GM19043 (cell line): Measurements from ENCODE around the gene NDUFS8.

Experiments used
- ATAC-seq: cut with Tn5 transposase; IDR thresholded peaks from one replicate; pipeline ENCODE4 v1.9.1; 2021; ENCODE audit warnings: low read depth; ENCODE audit not compliant: unreplicated experiment

The NDUFS8 gene

DNA sequence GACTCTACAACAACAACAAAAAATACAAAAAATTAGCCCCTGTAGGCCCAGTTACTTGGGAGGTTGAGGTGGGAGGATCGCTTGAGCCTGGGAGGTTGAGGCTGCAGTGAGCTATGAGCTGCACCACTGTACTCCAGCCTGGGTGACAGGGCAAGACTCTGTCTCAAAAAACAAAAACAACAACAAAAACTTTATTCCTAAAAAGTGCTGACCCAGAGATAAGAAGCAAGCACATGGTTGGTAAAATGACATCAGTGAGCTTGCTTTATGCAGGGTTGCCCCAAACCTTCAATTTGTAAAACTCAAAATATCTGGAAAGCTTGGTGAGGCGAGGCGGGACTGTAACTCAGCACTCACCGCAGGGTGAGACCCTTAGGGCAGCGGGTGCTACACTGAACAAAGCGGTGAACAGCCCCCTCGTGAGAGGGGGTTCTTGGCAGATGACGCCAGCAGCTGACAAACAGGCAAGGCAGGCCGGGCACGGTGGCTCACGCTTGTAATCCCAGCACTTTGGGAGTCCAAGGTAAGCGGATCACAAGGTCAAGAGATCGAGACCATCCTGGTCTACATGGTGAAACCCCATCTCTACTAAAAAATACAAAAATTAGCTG is 4.9 kb downstream of the NDUFS8 start:
- no peak for ATAC-seq

DNA sequence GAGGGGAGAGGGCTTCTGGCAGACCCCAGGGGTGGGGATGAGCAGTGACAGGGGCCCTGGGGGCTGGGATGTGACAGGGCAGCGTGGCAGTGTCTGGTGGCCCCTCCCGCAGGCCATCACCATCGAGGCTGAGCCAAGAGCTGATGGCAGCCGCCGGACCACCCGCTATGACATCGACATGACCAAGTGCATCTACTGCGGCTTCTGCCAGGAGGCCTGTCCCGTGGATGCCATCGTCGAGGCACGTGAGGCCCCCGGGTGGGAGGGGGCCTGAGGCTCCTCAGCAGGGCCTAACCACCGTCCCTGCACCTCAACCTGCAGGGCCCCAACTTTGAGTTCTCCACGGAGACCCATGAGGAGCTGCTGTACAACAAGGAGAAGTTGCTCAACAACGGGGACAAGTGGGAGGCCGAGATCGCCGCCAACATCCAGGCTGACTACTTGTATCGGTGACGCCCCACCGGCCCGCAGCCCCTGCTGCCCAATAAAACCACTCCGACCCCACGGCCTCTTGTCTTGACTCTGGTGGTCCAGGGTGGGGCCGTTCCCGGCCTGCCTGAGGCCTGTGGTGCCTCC is 5.7 kb downstream of the NDUFS8 start:
- ATAC-seq = no peak

DNA sequence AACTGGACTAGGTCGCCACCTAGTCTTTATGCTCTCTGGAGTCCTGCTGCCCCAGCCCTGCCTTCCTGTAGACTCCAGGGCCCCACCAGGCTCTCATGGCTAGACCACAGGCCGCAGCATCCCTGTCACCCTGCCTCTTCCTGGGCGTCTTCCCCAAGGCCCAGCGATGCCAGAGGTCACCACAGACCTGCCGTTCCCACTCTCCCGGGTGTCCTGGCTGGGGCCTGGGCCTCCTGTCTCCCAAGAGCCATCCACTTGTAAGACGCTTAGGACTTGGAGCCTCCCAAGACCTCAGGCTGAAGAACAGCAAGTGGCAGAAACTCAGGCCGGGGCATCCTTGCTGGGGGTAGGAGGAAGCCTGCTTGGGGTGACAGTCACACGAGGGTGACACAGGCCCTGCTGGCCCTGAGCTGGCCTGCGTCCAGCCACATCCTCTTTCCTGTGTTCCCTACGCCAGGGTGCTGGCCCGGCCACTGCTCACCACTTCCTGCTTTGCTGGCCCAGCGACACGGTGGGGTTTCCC is 6.3 kb downstream of the NDUFS8 start:
- ATAC-seq = no peak

DNA sequence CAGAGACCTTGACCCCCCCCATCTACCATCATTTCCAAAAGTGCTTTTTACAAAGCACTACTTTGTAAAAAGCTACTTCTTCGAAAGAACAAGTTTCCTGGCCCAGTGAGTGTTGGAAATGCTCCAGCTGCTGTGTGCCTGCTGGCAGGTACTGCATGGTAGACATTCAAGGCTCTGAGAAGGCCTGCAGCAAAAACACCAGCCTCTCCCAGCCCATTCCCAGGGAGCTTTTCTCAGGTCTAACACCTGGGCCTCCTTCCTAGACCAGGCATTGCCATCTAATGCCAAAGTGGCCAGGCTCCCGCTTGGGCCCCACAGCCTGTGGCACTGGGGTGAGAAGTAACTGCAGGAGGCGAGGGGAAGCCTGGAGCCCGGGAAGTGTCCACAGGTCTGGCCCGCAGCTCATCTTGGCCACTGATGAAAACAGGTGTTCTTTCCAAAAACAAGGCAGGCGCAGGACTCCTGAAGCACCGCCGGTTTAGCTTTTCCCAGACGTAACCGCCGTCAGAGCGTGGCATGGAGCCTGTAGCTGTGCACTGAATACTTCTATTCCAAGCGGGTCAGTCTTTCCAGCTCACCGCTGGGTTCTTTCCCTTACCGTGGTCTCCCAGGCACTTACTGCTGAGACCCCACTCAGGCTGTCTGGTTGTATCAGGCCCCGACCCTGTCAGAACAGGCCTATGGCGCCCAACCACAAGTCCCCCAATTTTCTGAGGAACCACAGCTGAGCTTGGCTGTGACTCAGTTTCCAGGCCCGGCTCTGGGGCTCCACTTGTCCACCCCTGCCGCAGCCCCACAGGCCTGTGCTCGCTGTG is 7.1 kb downstream of the NDUFS8 start:
- ATAC-seq = no peak

DNA sequence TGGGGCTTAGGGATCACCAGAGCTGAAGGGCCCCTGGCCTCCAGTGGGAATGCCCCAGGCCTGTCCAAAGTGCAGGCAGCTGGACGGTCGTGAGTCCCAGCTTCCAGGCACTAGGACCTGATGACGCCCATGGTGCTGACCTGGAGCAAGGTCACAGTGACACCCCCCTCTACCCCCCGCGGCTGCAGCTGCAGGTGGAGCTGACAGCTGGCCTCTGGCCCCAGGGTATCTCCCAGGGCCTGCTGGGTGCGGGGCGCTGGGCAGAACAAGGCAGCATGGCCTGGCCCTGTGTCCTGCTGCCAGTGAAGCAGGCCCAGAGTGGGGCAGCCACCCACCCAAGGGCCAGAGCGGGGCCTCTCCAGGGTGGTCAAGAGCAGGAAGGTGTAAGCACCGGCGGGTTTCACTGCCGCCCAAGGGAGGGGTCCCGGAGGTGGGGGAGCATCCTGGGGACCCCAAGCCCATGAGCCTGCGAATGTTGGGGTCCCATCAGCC is 7.8 kb downstream of the NDUFS8 start:
- no peak for ATAC-seq

DNA sequence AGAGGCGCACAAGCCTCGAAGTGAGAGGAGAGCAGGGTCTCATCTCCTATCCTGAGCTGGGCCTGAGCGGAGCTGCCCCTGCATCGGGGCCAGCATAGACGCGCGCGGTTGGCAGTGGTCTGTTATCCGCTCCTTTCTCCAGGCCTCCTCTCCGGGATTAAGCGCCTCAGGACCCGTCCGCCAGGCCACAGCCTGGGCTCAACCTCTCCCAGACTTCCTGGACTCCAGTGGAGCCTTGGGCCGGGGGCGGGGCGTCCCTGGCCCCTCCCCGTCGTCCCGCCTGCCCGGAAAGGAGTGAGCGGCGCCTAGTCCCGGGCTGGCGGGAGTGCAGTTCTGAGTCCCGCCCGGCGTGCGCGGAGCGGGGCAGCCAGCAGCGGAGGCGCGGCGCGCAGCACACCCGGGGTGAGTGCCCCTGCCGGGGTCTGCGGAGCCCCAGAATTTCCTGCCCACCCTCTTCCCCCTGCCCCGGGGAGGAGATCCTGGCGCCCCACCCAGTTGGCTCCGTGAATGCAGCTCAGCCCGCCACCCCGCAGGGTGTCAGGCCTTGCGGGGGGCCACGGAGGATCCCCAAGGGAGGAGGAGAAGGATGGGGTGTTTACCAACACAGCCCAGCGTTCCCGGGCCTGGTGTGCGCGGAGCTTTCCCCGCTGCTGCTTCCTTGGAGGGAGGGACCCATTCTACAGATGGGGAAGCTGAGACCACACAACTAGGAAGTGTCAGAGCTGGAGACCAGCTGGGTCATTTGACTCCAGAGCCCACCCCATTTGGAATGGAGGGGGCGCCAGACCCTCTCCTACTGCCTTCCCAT is 8.4 kb downstream of the NDUFS8 start, which contains the start of gene TCIRG1:
Gene TCIRG1 (plus strand): TSS at position 308 of the 808 bp plus-strand sequence. CDS start 2,247 bp downstream, outside the sequence.
- no peak for ATAC-seq

DNA sequence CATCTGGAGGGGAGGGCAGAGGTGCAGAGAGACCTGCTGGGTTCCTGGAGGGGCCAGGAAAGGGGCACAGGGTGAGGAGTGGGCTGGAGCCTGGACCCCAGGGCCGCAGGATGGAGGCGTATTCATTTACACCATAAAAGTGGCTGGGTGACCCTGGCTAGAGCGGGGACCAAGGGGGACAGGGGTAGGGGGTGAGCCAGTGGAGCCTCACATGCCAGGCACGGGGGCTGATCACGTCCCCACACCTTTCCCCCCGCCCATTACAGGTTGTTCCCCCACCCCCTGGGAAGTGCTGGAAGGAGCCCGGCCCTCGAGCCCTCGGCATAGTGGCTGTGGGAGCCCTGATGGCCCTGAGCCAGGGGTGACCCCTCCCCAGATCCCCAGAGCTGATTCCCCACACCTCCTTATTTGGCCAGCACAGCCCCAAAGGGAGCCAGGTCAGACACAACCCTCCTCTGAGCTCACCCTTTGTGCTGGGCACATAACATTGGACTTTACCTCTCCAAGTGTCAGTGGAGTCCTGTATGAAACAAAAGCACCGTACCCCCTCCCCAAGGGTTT is 9.1 kb downstream of the NDUFS8 start:
- no peak for ATAC-seq

DNA sequence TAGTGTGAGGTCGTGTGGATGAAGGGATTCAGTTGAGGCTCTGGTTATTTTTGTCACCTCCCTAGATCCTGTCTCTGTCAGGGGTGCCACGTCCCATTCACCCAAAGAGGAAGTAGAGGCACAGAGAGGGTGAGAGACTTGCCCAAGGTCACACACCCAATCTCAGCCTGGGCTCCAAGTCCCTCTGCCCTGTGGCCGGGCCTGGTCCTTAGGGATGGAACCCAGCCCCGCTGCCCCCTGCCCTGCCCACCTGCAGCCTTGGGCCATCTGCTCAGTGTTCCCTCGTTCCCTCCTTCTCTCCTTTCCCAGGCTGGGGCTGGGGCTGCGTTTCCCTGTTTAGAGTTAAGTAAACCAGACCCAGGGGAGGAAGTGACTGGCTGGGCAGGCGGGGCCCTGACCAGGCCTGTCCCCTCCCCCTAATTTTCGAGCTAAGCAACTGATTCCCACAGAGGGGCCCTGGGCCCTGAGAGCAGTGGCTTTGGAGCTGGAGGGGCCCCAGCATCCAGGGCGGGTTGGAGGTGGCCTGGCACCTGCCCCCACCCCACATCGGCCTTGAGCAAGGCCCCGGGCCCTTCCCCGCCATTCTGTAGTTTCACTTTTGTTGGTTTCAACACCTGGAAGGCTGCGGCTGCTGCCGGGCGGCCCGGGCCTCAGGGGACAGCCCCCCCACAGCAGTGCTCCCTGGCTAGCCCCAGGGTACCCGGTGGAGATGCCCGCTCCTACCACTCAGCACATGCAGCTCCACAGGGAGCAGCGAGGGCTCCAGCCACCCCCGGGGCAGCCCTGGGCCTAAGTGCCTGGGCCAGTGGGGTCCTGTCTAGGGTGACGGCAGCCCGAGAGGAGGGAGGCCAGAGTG is 9.8 kb downstream of the NDUFS8 start:
- ATAC-seq = peak; percentile 51

DNA sequence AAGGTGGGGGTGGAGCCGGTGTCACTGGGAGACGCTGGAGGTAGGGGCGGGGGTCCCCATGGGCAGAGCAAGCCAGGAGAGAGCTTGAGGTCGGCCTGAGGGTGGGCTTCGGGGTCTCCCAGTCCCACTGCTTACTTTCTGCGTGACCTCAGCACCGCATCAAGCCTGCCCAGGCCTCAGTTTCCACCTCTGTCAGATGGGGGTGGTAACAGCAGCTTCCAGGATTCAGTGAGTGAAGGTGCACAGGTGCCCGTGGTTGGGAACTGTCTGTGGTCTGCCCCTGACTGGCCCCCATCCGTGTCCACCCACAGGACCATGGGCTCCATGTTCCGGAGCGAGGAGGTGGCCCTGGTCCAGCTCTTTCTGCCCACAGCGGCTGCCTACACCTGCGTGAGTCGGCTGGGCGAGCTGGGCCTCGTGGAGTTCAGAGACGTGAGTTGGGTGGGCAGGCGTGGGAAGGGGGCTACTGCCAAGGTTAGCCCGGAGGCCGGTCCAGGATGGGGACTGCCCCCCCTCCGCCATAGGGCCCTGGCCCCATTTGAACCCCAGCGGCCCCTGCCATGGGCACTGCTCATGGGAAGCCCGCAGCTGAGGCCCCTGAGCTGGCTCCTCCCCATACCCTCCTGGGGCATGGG is 10.6 kb downstream of the NDUFS8 start:
- ATAC-seq = no peak

DNA sequence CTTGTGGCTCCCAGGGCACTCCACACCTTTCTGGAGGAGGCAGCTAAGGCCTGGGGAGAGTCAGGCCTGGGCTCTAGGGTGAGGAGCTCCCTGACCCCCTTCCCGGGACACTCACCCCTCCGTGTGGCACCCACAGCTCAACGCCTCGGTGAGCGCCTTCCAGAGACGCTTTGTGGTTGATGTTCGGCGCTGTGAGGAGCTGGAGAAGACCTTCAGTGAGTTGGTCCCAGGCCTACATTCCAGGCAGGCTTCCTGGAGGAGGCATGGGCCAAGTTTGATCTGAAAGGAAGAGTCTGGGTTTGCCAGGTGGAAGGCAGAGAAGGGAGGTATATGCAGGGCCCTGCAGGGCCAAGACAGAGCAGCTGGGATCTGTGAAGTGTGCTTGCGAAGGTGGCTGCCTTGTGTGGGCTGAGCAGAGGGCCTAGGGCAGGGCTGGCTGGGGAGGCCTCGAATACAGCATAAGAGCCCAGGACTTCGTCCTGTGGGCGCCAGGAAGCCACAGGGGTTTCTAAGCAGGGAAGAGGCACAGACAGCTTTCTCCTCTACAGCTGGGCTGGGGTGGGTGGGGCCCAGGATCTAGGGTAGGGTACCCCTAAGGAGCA is 11.2 kb downstream of the NDUFS8 start:
- no peak for ATAC-seq

DNA sequence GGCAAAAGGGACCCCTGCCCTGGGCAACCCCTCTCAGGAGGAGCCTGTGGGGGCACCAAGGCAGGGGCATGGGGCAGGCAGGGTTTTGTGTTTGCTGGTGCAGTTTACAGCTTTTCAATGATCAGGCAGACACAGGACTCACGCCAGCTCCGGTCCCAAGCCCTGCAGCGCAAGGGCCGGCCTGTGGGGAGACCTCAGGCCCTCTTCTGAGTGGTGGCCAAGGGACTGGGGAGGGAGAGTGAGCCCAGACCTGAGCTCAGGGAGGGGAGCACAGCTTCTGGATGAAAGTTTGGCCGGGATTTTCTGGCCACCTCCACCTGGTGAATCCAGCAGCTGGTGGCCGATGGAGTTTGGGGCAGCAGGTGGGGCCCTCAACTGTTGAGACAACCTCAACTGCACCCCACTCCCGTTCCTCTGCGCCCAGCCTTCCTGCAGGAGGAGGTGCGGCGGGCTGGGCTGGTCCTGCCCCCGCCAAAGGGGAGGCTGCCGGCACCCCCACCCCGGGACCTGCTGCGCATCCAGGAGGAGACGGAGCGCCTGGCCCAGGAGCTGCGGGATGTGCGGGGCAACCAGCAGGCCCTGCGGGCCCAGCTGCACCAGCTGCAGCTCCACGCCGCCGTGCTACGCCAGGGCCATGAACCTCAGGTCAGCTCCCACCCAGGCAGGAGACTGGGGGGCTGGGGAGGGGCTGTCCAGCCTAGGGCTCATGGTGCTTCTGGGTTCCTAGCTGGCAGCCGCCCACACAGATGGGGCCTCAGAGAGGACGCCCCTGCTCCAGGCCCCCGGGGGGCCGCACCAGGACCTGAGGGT is 11.9 kb downstream of the NDUFS8 start:
- no peak for ATAC-seq

DNA sequence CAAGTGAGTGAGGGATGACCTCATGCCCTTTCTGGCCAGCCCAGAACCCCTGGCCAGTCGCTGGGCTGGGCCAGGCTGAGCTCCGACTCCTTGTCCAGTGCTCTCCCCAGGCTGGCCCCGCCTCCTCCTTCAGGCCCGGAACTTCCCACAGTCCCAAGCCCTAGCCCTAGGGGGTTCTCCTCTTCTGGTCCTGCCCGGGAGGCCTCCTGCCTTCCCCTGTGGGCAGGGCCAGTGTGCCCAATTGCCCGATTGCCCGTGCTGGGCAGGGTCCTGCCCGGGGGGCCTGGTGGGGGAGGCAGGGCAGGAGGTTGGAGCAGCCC is 12.5 kb downstream of the NDUFS8 start:
- no peak for ATAC-seq

DNA sequence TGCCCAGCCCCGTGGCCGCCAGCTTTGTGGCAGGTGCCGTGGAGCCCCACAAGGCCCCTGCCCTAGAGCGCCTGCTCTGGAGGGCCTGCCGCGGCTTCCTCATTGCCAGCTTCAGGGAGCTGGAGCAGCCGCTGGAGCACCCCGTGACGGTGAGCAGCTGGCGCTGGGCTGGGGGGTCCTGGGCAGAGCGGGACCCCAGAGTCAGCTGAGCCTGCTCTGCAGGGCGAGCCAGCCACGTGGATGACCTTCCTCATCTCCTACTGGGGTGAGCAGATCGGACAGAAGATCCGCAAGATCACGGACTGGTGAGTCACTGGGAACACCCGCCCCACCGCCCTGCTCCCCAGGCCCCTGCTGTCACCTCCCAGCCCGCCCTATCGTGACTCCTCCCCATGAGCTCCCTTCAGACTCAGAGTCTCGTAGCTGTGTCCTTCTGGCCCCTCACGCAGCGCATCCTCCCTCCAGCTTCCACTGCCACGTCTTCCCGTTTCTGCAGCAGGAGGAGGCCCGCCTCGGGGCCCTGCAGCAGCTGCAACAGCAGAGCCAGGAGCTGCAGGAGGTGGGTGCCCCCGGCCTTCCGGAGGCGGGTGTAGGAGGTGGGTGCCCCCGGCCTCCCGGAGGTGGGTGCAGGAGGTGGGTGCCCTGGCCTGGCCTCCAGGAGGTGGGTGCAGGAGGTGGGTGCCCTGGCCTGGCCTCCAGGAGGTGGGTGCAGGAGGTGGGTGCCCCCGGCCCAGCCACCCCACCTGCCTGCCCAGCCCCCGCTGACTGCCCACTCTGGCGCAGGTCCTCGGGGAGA is 13.1 kb downstream of the NDUFS8 start:
- no peak for ATAC-seq

DNA sequence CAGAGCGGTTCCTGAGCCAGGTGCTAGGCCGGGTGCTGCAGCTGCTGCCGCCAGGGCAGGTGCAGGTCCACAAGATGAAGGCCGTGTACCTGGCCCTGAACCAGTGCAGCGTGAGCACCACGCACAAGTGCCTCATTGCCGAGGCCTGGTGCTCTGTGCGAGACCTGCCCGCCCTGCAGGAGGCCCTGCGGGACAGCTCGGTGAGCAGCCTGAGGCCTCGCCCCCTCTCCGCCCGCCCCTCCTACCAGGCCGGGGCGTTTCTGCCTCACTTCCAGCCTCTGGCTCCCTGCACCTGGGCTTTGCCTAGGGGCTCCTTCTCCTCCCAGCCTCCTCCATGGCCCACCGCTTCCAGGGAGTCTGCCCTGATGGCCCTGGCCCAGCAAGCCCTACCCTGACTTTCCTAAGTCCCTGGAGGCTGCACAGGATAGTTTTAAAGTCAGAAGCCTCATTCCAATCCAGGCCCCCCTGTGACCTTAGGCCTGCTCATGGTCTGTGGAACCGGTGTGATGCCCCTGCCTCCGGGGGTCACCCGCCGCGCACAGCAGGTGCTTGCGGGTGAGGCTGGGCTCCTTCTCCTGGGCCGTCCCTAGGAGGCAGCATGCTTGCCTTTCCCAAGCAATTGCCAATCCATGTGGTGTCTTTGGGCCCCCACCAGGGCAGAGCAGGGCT is 13.8 kb downstream of the NDUFS8 start:
- no peak for ATAC-seq

DNA sequence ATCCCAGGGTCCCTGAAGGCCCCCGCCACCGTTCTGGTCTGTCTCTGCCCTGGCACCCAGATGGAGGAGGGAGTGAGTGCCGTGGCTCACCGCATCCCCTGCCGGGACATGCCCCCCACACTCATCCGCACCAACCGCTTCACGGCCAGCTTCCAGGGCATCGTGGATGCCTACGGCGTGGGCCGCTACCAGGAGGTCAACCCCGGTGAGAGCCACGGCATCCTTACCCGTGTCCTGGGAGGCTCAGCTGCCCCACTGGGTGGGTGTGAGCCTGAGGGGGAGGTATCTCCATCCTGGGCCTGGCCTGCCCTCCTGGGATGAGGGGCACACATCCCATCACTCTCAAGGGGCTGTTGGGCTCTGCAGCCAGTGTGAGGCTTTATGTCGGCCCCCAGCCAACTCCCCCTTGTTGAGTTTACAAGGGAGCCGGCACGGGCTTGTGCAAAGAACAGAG is 14.4 kb downstream of the NDUFS8 start:
- no peak for ATAC-seq
